Coronary artery (tissue), 2 donors: ENCODE results near the gene IDUA.

Experiments
- DNase-seq: peaks from one replicate; pipeline ENCODE4 v3.0.0-alpha.2; 2017; ENCODE audit warnings: low spot score
- H3K27ac ChIP-seq, 2 donors: fragments of 200-600 bp; sonication (generic); one replicate each; pipeline ENCODE4 v1.5.1; 2016 to 2019
- H3K4me3 ChIP-seq: fragments of 200-600 bp; sonication (generic); 2 replicates; pipeline ENCODE4 v1.5.1; 2016; ENCODE audit warnings: mild to moderate bottlenecking, moderate library complexity
- CTCF ChIP-seq: fragments of 200-600 bp; sonication (generic); IDR thresholded peaks from one replicate; pipeline ENCODE4 v1.5.1; 2019; ENCODE audit warnings: antibody characterized with exemption

Gene IDUA

GRCh38 chr4:992297-993110 lies 5.7 kb downstream of the IDUA start:
- no peak overlapping the region for H3K4me3 ChIP-seq
- no peak for TF ChIP-seq CTCF
- no peak for DNase-seq
- H3K27ac ChIP-seq, result no peak overlapping the region

DNA sequence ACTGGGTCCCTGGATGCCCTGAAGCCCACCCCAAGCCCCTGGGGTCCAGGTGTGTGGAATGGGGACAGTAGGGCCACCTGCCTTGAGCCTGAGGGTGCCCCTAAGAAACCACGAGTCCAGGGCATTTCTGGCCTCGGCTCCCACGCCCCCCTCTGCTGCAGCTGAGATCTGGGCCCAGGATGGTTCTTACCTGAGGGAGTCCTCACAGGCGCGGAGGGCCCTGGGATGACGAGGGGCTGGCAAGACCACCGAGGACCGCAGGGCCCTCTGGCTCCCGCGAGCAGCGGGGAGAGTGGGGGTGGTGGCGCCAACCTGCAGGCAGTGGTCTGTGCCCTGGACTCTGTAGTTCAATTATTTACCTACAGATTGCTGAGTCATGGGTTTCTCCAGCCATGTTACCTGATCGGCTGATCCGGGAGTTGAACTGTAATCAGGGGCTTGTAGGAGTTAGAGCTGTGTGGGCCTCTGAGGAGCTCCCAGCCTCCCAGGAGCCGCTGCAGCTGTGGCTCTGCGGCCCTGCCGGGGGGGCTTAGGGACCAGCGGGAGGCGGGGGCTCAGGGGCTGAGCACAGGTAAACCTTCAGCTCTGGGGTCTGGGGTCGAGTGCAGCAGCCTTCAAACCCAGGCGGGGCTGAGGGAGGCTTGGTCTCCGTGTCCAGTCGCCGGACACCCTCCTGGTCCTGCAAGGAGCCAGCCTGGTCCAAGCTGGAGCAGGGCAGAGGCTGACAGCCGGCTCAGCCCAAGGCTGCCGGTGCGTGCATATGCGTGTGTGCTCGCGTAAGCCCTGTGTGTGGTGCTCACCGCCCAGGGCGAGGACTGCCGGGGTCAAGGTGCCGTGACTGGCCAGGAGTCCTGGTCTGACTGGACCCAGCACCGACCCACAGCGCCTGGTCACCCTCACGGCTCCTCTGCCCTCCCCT lies 6.5 kb downstream of the IDUA start, which contains the start of gene SLC26A1:
Gene SLC26A1 (minus strand): TSS at position 294 of the 919 bp plus-strand sequence. CDS start 1,701 bp downstream, outside the sequence.
- no peak for TF ChIP-seq CTCF
- no peak within 1 kb of the TSS for H3K4me3 ChIP-seq
- H3K27ac ChIP-seq, result no peak within 1 kb of the TSS
- DNase-seq, result no peak

DNA sequence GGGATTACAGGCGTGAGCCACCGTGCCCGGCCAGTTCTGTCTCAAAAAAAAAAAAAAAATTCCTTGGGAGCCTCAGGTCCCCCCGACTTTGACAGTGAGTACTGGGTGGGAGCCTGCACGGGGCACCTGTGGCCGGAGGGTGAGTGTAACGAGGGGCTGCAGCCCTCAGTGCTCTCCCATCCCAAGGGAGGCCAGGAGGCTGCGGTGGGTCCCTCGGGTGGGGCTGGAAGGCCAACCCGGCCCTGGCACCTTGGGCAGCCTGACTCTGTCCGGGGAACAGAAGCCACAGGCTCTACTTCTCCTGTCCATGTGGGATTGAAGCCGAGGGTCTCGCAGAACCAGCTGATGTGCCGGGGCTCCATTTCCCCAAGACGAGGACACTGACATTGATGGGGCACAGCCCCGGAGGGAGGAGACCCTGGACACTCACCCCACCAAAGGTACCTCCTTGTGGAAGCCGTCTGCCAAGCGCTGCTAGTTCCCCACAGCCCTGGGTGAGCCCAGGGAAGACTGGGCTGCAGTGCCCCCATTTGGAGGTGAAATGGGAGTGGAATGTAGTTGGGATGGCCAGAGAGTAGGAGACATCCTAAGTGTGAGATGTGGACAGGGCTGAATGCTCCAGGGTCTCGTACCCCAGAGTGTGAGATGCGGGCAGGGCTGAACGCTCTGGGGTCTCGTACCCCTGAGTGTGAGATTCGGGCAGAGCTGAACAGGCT lies 8.6 kb downstream of the IDUA start:
- H3K4me3 ChIP-seq, result no peak overlapping the region
- no peak for TF ChIP-seq CTCF
- no peak overlapping the region for H3K27ac ChIP-seq
- DNase-seq, result no peak

- no peak for TF ChIP-seq CTCF
- H3K27ac ChIP-seq, result no peak overlapping the region
- H3K4me3 ChIP-seq, result no peak overlapping the region
- DNase-seq, result no peak
Measured at GRCh38 chr4:996030-996996, 9.5 kb downstream of the IDUA start.

DNA sequence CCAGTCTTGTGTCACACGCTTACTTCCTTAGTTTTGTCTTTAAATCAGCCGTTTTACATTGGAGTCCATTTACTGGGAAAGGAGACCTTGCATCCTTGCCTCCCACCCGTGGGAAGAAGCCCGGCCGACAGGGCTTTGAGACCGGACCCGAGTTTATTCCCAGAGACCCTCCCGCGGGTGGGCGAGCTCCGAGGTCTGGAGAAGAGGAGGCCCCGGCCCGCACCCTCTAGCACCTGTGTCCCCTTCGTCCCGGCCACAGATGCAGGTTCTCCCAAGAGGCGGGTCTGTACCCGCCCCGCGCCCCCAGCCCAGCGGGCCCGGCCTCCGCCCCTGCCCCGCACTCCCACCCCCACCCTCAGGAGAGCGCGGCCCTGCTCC lies 10.1 kb downstream of the IDUA start:
- Histone ChIP-seq H3K4me3 (peak overlapping the region; percentile 63), H3K27ac (no peak overlapping the region)
- TF ChIP-seq CTCF, result no peak
- DNase-seq, result no peak
